HG03039 (cell line): ENCODE measurements around the gene CPNE2.
"Not testable (repeated sequence)": the region's sequence is repeated elsewhere in the genome, so short reads cannot be mapped to it uniquely, and the experiment has no call there.

Source experiments
- ATAC-seq: cut with Tn5 transposase; IDR thresholded peaks from one replicate; pipeline ENCODE4 v1.9.1; 2021; ENCODE audit warnings: mild to moderate bottlenecking, moderate library complexity; ENCODE audit not compliant: unreplicated experiment

The CPNE2 gene

DNA sequence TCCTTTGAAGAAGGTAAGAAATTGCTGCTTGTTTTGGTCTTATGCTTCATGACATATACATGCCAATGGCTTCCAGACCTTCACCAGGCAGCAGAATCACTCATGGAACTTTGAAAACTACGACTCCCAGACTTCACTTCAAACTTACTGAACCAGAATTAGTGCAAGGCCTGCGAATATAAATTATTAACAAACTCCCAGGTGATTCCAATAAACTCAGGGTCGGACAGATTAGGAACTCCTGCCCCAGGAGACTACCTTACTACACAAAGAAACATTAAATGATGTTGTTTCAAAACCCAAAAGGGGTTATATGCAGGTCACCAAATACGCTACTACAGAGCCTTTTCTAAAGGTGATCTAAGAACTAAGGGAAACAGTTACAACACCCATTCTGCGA, 73.1 kb downstream of the CPNE2 start:
- no peak for ATAC-seq

- ATAC-seq = no peak
Measured at GRCh38 chr16:57165938-57166337, 73.6 kb downstream of the CPNE2 start.

DNA sequence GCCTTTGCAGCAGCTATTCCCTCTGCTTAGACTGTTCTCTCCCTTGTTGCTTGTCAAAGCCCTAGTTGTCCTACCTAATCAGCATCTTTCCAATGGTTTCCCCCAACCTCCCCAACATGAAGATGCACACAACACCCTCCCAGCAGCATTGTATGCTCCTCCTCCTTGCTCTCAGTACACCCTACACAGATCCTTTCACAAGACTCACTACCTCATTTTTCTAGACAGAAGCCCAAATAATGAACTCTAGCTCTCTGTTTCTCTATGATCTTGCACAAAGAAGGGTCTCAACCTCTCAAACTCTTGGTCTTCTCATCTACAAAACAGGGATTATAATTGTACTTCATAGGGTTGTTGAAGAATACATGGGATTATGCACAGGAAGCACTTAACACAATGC, 74.1 kb downstream of the CPNE2 start:
- ATAC-seq = no peak

- ATAC-seq = no peak
Measured at GRCh38 chr16:57166951-57167350, 74.6 kb downstream of the CPNE2 start.

DNA sequence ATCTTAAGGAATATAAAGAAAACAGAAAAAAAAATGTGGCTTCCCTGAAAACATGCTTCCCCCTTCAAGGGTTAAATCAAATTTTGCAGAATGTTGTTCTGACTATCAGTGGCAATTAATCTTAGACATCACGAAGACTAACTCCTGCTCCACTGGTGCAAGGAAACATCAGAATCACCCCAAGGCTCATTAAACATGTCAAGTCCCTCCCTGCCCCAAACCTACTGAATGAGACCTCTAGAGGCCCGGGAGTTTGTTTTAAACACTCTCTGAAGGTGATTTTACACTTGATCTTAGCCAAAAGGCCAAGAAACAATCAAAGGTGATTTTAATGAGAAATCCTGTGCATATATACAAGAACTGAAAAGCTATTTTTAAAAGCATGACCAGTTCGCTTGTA, 75.2 kb downstream of the CPNE2 start:
- no peak for ATAC-seq

DNA sequence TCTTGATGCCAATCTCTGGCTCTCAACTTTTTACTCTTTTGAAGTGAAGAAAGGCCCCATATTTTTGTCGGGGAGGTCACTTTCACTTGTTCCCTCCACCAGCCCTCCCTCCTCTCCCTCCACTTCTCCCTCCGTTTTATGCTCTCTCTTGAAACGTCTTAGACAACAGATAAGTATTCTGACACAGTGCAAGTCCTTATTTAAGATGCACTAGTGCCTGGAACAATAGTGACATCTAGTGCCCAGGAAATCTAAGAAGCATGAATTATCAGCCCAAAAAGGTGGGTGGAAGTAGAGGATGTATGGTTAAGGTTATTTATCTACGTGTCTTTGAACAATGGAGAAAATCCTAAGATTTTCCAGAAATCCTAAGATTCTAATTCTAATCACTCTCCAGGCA, 75.6 kb downstream of the CPNE2 start:
- ATAC-seq = no peak

- no peak for ATAC-seq
Measured at GRCh38 chr16:57169327-57169726, 76.9 kb downstream of the CPNE2 start.

DNA sequence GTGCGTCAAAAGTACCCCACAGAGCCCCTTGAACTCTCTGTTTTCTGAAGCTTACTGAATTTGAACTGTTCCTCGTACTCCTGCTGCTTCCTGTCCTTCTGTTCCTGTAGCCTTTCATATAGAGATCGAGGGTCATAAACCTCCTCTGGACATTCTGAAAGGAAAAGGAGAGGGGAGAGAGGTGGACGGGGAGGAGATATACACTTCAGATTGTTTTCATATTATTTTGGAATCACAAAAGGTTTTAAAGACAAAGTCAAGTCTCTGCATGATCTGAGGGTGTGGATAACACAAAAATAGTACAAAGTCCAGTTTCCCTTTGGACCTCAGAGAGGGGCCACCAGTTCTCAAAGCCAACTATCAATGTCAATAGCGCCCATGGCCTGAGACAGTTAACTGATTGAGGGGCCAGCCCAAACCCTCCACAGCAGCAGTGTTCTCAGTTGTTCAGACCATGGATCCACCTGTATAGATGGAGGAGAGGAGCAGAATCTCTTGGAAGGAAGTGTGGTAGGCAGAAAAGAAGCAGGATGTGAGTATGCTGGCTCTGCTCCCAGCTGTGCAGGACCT, 80.4 kb downstream of the CPNE2 start:
- no peak for ATAC-seq

DNA sequence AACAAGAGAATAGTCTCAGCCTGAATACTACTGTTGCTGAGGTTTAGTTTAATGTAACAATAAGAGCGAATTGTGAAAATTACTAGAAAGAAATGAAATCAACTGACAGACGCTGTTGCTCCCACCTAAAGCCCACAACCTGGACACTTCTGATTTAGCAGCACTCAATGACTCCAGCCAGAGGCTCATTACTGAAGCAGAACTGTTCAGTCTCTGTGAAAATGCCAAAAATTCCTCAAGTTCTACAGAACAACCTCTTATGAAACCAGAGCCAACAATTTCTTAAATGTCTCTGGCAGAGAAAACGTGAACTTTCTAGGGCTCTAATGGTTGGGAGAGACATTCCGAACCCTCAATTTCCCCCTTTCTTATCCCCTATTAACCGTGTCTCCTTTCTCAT, 83.5 kb downstream of the CPNE2 start:
- no peak for ATAC-seq

DNA sequence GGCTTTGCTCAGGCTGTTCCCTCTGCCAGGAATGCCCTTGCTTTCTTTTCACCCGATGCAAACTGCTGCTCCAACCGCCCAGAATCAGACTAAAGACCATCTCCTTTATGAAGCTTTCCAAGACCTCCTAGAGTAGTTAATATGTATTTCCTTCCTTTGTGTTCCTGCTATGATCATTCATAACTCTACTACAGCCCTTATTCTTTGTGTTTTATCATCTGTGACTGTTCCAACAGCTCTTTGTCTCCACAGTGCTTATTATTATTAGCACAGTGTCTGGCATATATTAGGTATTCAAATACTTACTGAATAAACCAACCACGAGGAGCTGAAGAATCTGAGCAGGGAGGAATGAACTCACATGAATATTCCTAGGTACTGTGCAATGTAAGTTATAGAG, 85.8 kb downstream of the CPNE2 start:
- no peak for ATAC-seq

DNA sequence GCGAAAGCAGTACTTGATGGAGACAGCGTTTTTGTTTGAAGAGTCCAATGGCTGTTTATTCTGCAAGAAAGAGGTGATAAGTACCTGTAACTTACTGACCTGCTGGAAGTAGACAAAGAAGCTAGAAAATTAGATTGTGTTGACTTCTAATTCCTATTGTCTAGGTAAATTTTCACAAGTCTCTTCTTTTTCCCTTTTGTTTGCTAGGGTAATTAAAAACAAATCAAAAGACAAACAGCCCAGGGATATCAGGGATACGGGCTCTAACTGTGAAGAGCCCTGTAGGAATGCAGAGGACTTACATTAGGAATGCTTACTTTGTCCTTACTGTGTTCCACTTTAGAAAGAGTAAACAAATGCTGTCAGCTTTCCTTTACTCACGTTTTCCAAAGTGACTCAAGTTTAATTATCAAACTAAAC, 86.4 kb downstream of the CPNE2 start:
- ATAC-seq = no peak

GRCh38 chr16:57179215-57179828, 86.9 kb downstream of the CPNE2 start:
- ATAC-seq = no peak

DNA sequence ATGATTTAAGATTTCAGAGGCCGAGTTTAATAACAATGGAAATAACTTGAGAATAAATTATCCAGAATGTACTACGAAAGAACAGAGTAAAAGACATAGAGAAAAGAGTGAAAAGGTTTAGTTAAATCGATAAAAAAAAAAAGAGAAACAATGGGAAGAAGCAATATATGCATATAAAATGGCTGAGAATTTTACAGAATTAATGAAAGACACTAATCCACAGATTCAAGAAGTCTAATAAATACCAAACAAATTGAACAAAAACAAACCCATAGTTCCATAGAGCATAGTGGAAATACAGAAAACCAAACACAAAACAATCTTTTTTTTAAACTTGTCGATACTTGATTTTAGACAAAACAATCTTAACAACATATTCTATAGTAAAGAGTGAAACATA, 91.7 kb downstream of the CPNE2 start:
- ATAC-seq = no peak

DNA sequence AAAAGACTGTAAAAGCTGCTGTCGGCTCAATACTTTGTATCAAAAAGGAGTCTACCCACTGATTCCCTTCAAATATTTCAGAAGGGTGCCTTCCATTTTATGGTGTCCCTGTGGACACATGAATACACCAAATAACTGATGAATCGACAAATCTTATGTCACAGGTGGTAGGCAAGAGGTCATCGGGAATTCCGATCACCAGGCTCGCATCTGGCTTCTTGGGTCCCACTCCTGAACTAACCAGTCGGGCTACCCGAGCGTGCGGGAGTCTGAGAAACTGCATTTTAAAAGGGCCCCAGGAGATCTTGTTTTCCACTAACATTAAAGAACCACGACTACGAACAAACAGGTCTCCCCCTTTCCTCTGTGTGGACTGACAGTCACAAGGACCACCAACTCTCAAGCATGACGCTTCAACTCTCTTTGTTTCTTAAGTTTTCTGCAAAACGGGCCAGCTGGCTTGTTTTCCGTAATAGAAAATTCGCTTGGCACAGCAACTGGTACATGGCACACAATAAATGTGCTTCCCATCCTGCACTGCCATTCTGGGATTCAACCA, 92.6 kb downstream of the CPNE2 start:
- no peak for ATAC-seq

DNA sequence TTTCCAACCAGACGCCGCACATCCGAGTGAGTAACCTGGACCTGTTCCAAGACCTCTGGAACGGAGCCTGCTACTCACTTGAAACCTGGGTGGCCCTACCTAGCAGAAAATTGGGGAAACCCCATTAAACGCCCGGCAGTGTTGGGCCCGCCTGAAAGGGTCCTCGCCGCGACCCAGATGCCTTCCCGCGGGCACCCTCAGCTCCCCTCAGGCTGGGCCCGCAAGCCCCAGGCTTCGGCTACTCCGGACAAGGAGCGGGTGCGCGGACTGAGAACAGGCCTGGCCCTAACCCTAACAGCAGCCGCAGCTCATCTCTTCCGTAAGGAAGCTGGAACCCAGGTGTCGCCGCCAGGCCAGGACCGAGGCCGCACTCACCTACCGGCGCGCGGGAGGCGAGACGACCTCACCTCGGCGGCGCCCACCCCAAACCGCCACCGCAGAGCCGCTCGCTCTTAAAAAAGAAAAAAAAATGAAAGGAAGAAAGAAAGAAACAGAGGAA, 93.1 kb downstream of the CPNE2 start:
- ATAC-seq = peak; percentile 29

DNA sequence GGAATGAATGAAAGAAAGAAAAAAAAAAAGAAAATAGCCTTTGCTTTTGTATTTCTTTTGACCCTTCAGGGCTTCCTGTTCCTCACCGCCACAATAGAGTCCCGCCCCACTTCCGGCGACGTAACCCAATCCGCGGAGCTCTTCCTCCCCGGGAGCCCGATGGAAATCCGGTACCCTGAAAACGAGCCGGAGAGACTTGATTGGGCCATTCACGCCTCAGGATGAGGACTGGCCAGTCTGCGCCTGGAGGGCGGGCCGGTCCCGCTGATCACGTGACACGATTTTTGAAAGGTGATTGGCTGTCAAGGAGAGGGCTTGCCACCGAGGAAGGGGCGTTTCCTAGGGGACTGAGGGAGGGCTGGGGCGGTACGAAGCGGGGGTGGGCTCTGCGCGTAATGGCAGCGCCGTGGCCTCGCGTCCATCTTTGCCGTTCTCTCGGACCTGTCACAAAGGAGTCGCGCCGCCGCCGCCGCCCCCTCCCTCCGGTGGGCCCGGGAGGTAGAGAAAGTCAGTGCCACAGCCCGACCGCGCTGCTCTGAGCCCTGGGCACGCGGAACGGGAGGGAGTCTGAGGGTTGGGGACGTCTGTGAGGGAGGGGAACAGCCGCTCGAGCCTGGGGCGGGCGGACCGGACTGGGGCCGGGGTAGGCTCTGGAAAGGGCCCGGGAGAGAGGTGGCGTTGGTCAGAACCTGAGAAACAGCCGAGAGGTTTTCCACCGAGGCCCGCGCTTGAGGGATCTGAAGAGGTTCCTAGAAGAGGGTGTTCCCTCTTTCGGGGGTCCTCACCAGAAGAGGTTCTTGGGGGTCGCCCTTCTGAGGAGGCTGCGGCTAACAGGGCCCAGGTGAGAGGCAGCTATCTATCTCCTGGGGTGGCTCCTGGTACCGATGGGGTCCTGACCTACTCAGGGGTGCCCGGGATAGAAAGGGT, 93.8 kb downstream of the CPNE2 start, which contains the start of the genes PSME3IP1 and RSPRY1:
TSS of gene PSME3IP1 (minus strand) at position 95 of the 927 bp plus-strand sequence. CDS start 12,185 bp downstream, outside the sequence.
TSS of gene RSPRY1 (plus strand) at position 385 of the 927 bp plus-strand sequence. CDS start 18,330 bp downstream, outside the sequence.
- peak; percentile 91 for ATAC-seq

DNA sequence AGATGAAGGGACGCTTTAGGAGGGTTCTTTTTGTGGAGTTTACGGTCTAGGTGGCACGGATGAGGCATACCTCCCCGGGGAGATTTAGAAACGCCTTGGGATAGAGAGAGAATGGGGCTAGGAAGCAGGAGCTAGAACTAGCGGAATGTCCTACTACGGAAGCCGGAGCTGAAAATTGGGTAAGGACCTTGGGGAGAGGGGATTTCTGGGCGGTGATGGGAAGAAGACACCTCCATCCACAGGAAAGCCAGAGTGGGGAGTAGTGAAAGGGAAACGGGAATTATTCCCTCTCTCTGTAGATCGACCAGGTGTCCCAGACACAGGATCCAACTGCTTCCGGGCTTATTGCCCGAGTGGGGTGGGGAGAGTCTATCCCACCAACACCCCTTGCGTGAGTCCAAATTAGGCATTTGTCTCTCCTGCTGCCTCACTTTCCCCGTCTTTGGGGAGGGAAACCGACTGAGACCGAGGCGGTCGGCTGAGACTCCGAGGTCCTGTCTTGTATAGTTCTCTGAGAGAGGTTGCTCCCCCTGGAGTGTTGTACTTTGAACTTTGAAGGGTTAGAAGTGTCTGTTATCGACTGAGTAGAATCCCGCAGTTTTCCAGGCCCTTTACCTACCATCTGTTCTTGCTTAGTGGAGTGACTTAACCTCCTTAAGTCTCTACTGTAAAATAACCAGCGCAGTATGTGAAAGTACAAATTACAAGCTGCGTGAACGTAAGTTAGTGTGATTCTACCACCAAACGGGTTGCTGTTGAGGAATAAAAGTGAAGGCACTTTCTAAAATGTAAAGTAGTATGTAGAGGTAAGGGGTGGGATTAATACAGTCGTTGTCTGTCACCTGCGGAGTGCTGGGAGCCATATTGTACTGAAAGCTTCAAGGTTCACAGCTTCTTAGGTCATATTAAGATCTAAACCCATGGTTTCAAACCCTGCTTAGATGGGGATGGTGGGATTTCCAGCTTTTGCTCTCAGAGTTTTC, 94.8 kb downstream of the CPNE2 start:
- no peak for ATAC-seq

- ATAC-seq = not testable (repeated sequence)
Measured at GRCh38 chr16:57187902-57188710, 95.7 kb downstream of the CPNE2 start.

- no peak for ATAC-seq
Measured at GRCh38 chr16:57188711-57189002, 96.3 kb downstream of the CPNE2 start.
